HUES64 (cell line): ENCODE measurements around the gene RYR3.
A peak's percentile ranks its signal among the peaks of the same experiment; 100 is the strongest.

Experiments used
- H3K27ac ChIP-seq: 2 replicates; pipeline ENCODE4 v1.7.0; 2013; ENCODE audit warnings: low read depth, low read length, inconsistent platforms
- H3K27me3 ChIP-seq: 2 replicates; pipeline ENCODE4 v1.6.1; 2013; ENCODE audit warnings: mild to moderate bottlenecking, low read length; ENCODE audit not compliant: insufficient read depth
- H3K36me3 ChIP-seq: 2 replicates; pipeline ENCODE4 v1.6.1; 2013; ENCODE audit warnings: mild to moderate bottlenecking, low read length; ENCODE audit not compliant: insufficient read depth
- H3K4me1 ChIP-seq: 2 replicates; pipeline ENCODE4 v1.6.1; 2013; ENCODE audit warnings: mild to moderate bottlenecking, low read length, moderate library complexity; ENCODE audit not compliant: insufficient read depth
- H3K4me3 ChIP-seq: 2 replicates; pipeline ENCODE4 v1.5.1; 2013; ENCODE audit warnings: mild to moderate bottlenecking, low read length, moderate library complexity
- H3K9ac ChIP-seq: 2 replicates; pipeline ENCODE4 v1.6.1; 2013; ENCODE audit warnings: mild to moderate bottlenecking, low read depth, low read length
- H3K9me3 ChIP-seq: 2 replicates; pipeline ENCODE4 v1.6.1; 2013; ENCODE audit warnings: low read depth, low read length; ENCODE audit not compliant: insufficient read depth
- WGBS: fragments of 150-250, 120-280 bp; methylation state at CpG from one replicate; pipeline ENCODE4 v1.1.7; 2013; ENCODE audit warnings: missing lambda C conversion rate; 5-methylcytosine and 5-hydroxymethylcytosine counted together

Gene RYR3

GRCh38 chr15:33296050-33296449, 14.7 kb upstream of the RYR3 start:
- Histone ChIP-seq H3K4me3 (no peak overlapping the region), H3K27ac (no peak overlapping the region), H3K27me3 (no peaks in the 10 kb centered on the region), H3K9me3 (no peaks in the 10 kb centered on the region), H3K36me3 (no peaks in the 10 kb centered on the region), H3K4me1 (no peaks in the 10 kb centered on the region), H3K9ac (no peak overlapping the region)

DNA sequence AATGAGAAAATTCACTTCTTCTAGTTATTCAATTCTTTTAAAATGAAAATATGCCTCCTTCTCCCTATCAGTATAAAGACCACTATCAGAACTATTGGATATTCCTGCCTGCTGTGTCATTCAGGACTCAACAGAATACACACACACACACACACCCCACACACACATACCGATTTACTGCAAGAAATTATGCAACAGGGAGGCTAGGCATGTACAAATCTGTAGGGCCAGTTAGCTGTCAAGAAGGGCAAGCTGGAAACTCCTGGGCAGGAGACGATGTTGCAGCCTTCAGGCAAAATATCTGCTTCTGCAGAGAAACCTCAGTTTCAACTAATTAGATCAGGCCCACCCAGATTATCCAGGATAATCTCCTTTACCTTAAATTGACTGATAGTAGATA, 13.9 kb upstream of the RYR3 start:
- 95% methylated on average over 2 of the region's 2 CpGs for WGBS
- no peak overlapping the region for H3K9ac ChIP-seq
- H3K36me3 ChIP-seq = no peaks in the 10 kb centered on the region
- H3K4me1 ChIP-seq = no peaks in the 10 kb centered on the region
- H3K27ac ChIP-seq = no peak overlapping the region
- no peak overlapping the region for H3K4me3 ChIP-seq
- no peaks in the 10 kb centered on the region for H3K27me3 ChIP-seq
- no peaks in the 10 kb centered on the region for H3K9me3 ChIP-seq

DNA sequence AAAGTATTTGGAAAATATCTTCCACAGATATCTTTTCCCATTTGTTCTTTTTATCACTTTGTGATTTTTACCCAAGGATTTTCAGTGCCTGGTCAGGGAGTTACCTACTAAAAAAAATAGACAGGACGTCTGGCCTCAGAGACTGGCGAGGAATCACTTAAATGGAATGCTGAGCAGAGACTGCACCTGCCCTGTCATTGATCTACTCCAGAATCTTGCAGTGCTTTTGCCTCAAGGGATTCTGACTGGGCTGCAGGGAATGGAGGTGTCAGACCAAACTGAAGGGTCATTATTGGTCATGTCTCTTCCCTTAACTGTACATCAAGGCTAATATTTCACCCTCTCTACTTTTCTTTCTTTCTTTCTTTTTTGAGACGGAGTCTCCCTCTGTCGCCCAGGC, 12.1 kb upstream of the RYR3 start:
- Histone ChIP-seq H3K36me3 (no peaks in the 10 kb centered on the region), H3K4me1 (no peaks in the 10 kb centered on the region), H3K4me3 (no peak overlapping the region), H3K9me3 (no peaks in the 10 kb centered on the region), H3K27ac (no peak overlapping the region), H3K27me3 (no peaks in the 10 kb centered on the region), H3K9ac (no peak overlapping the region)
- WGBS = 90% methylated on average over 4 of the region's 4 CpGs

DNA sequence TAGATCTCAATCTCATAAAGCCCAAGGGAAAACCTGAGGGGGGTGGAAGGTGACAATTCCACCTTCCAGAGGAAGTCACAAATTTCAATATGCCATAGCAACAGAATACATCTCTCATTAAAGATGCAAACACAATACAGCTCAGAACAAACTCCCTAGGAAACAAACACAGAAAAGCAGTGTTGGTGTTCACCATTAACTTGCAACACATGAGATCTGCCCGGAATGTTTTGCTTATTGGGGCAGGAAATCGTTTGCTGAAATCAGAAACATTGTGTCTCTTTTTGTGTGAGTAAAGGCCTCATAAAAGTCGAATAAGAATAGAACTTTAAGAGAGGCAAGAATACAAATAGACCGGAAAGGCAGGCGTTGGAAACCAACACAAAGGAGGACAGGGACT, 5.8 kb upstream of the RYR3 start:
- no peaks in the 10 kb centered on the region for H3K9me3 ChIP-seq
- peaks cover 10% of the 10 kb centered on the region for H3K27me3 ChIP-seq
- 58% methylated on average over 5 of the region's 5 CpGs for WGBS
- H3K27ac ChIP-seq = no peak overlapping the region
- no peak overlapping the region for H3K9ac ChIP-seq
- H3K4me3 ChIP-seq = no peak overlapping the region
- peaks cover 22% of the 10 kb centered on the region for H3K4me1 ChIP-seq
- no peaks in the 10 kb centered on the region for H3K36me3 ChIP-seq

GRCh38 chr15:33309602-33310276, 1.0 kb upstream of the RYR3 start:
- H3K9ac ChIP-seq = no peak overlapping the region
- peak overlapping the region; percentile 65 for H3K4me3 ChIP-seq
- no peaks in the 10 kb centered on the region for H3K36me3 ChIP-seq
- 52% methylated on average over 7 of the region's 7 CpGs for WGBS
- H3K27me3 ChIP-seq = peaks cover 52% of the 10 kb centered on the region
- no peaks in the 10 kb centered on the region for H3K9me3 ChIP-seq
- H3K4me1 ChIP-seq = peaks cover 13% of the 10 kb centered on the region; the same call in 1 of the 2 replicates
- H3K27ac ChIP-seq = no peak overlapping the region

- peak overlapping the region; percentile 65 for H3K4me3 ChIP-seq
- H3K9me3 ChIP-seq = no peaks in the 10 kb centered on the region
- WGBS = 4% methylated on average over 38 of the region's 38 CpGs
- H3K4me1 ChIP-seq = no peaks in the 10 kb centered on the region; the same call in 1 of the 2 replicates
- no peak overlapping the region for H3K27ac ChIP-seq
- H3K27me3 ChIP-seq = peaks cover 52% of the 10 kb centered on the region
- H3K9ac ChIP-seq = peak overlapping the region; percentile 44
- H3K36me3 ChIP-seq = no peaks in the 10 kb centered on the region
These were observed 675 bp downstream of the RYR3 start for GRCh38 chr15:33311312-33311971.

GRCh38 chr15:33313491-33313890, 2.7 kb downstream of the RYR3 start:
- Histone ChIP-seq H3K27ac (no peak overlapping the region), H3K9ac (no peak overlapping the region), H3K36me3 (no peaks in the 10 kb centered on the region), H3K4me1 (no peaks in the 10 kb centered on the region; the same call in 1 of the 2 replicates), H3K27me3 (peaks cover 52% of the 10 kb centered on the region), H3K4me3 (no peak overlapping the region), H3K9me3 (no peaks in the 10 kb centered on the region)
- 63% methylated on average over 1 of the region's 1 CpG for WGBS

DNA sequence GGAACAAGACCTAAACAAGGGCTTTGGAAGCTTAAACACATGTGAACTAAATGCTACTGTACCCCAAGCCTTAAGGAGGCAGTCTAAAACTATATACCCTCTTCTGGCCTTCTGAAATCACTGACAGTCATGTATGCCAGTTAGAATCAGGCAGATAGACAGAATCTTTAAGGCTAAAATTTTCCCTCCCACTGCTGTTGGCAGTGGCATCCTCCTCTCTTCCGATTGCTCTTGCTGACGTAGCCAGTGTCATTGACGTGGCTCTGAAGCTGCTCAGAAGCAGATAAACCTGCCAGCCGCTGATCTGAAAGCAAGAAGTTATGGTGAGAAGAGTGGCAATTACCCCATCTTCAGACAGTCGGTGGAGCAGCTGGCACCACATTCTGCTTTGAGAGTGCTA, 3.3 kb downstream of the RYR3 start:
- no peak overlapping the region for H3K9ac ChIP-seq
- no peak overlapping the region for H3K27ac ChIP-seq
- H3K36me3 ChIP-seq = no peaks in the 10 kb centered on the region
- H3K4me1 ChIP-seq = no peaks in the 10 kb centered on the region; the same call in 1 of the 2 replicates
- no peaks in the 10 kb centered on the region for H3K9me3 ChIP-seq
- H3K4me3 ChIP-seq = no peak overlapping the region
- H3K27me3 ChIP-seq = peaks cover 50% of the 10 kb centered on the region
- 95% methylated on average over 5 of the region's 5 CpGs for WGBS

DNA sequence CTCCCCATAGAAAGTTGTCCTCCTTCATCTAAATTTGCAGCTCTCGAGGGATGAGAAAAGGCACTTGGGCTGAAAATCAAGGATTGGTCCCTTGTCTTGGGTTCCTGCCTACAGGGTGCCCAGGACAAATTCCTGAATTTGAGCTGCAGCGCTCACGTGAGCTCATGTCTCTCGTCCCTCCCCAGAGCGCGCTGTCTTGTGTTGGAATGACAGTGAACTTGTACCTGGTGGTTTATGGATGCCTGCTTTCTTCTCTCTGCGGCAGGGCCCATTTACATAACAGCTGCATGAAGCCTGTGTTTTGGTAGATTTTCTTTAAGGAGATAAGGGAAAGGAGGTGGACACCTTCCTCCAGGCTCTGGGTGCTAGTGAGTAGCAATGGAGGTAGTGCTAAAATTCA, 4.3 kb downstream of the RYR3 start:
- H3K9ac ChIP-seq = no peak overlapping the region
- H3K36me3 ChIP-seq = no peaks in the 10 kb centered on the region
- no peaks in the 10 kb centered on the region for H3K9me3 ChIP-seq
- H3K4me1 ChIP-seq = no peaks in the 10 kb centered on the region; the same call in 1 of the 2 replicates
- H3K27ac ChIP-seq = no peak overlapping the region
- H3K27me3 ChIP-seq = peaks cover 40% of the 10 kb centered on the region
- WGBS = 88% methylated on average over 7 of the region's 7 CpGs
- H3K4me3 ChIP-seq = no peak overlapping the region

DNA sequence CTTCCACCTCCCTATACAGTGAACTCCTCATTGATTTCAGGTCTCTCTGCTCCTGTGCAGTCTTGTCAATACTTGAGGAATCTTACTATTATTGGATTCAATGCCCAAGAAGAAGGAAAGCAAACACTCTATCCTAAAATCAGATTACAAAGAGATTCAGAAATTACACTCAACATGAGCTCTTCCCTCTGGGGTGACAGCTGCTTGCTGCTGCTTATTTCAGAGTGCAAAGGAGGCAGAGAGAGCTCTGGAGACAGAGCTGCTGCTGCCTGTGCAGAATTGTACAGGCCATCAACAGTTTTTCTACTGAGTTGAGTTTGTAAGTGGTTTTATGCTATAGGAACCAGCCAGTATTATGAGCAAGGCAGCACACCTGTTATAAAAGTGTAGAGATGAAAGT, 7.1 kb downstream of the RYR3 start:
- Histone ChIP-seq H3K27me3 (peaks cover 12% of the 10 kb centered on the region), H3K9ac (no peak overlapping the region), H3K4me3 (no peak overlapping the region), H3K4me1 (no peaks in the 10 kb centered on the region; the same call in 1 of the 2 replicates), H3K36me3 (no peaks in the 10 kb centered on the region), H3K9me3 (no peaks in the 10 kb centered on the region), H3K27ac (no peak overlapping the region)

DNA sequence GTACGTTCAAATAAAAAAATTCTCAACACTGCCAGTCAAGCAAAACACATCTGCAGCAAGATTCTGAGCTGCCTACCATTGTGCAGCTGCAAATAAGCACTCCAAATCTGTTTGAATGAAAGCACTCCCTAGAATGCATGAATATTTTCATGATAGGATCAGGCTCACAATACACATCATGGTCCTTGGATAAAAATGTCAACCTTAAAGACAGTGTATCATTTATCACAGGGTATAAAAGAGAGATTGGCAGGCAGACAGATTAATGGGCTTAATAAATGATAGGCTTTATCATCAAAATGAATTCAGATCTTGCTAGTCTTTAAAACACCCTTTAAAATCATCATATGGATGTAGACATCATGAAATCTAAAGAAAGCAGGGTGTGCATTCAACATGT, 9.2 kb downstream of the RYR3 start:
- Histone ChIP-seq H3K9me3 (no peaks in the 10 kb centered on the region), H3K36me3 (no peaks in the 10 kb centered on the region), H3K27ac (no peak overlapping the region), H3K27me3 (no peaks in the 10 kb centered on the region), H3K4me1 (no peaks in the 10 kb centered on the region; the same call in 1 of the 2 replicates), H3K9ac (no peak overlapping the region), H3K4me3 (no peak overlapping the region)
- 100% methylated on average over 1 of the region's 1 CpG for WGBS
